Transverse colon (tissue), 4 donors: ENCODE measurements around the gene EXOSC10.

ENCODE experiments used
- EP300 ChIP-seq: sonication (generic); formaldehyde crosslinking; IDR thresholded peaks from one replicate; pipeline ENCODE4 v1.6.1; 2017; ENCODE audit warnings: antibody characterized with exemption, low read depth
- POLR2A ChIP-seq: fragments of 450-650 bp; IDR thresholded peaks from one replicate; pipeline ENCODE4 v1.6.1; 2016; ENCODE audit warnings: antibody characterized with exemption, mild to moderate bottlenecking, moderate library complexity
- POLR2AphosphoS5 ChIP-seq, 3 donors: sonication (generic); formaldehyde crosslinking; IDR thresholded peaks; one replicate each; pipeline ENCODE4 v1.6.1; 2016; ENCODE audit warnings: antibody characterized with exemption in 3 of 3
- TF ChIP-seq, protein P1 (sequence below), 5 experiments: fragments of 200-600 bp in 3 of 5; fragments of 450-650 bp in 2 of 5; sonication (generic) in 3 of 5; IDR thresholded peaks; 1 replicate in 2 of 5; 2 replicates in 3 of 5; pipeline ENCODE4 v1.5.1; 2016 to 2017; ENCODE audit warnings: antibody characterized with exemption in 5 of 5, inconsistent platforms in 3 of 5, mild to moderate bottlenecking in 2 of 5, moderate library complexity in 1 of 5

DNA sequence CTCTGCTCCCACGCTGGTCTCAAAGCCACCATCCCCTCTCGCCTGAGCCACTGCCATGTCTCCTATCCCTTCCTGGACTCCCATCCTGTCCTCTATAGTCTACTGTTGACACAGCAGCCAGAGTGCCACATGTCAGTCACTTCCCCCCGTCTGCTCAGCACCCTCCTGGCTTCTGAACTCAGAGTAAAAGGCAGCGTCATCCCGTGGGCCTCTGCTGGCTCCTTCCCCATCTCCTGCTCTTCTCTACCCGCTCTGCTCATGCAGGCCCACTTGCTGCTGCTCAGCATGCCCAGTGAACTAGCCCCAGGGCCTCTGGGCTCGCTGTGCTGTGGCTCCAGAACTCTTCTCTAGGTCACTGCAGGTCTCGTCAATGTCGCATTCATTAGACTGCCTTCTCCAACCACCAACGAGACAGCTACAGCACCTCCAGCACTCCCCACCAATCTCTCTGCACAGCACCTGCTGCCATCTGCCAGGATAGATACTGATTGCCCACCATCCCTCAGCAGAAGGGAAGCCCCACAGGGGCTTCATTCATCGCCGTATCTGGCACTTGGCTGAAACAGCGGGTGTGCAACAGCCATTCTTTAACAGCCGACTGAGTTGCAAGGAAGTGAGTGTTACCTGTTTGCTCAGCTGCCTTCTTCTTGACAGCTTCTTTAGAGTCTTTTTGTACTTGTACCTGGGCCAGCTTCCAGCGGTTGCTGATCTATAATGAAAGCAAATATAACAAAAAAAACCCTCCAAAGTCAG, 28.0 kb downstream of the EXOSC10 start:
- TF ChIP-seq, protein P1, sequence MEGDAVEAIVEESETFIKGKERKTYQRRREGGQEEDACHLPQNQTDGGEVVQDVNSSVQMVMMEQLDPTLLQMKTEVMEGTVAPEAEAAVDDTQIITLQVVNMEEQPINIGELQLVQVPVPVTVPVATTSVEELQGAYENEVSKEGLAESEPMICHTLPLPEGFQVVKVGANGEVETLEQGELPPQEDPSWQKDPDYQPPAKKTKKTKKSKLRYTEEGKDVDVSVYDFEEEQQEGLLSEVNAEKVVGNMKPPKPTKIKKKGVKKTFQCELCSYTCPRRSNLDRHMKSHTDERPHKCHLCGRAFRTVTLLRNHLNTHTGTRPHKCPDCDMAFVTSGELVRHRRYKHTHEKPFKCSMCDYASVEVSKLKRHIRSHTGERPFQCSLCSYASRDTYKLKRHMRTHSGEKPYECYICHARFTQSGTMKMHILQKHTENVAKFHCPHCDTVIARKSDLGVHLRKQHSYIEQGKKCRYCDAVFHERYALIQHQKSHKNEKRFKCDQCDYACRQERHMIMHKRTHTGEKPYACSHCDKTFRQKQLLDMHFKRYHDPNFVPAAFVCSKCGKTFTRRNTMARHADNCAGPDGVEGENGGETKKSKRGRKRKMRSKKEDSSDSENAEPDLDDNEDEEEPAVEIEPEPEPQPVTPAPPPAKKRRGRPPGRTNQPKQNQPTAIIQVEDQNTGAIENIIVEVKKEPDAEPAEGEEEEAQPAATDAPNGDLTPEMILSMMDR (IDR thresholded peaks at IDR 0.05): no peak
- TF ChIP-seq EP300 (no peak), POLR2AphosphoS5 (IDR thresholded peaks at IDR 0.05) (no peak), POLR2A (no peak)
